ENCODE data around the gene NUAK2. TPM values are rescaled to one million over a fixed set of nuclear protein-coding genes. Genes with fewer than 3 reads are reported as not detected.

The NUAK2 gene
- total and polyA plus RNA-seq, 2 of the 8 experiments (the other 6 are each of a cell fraction or from before 2014, with no cell fraction given): 9.4 to 12.9 TPM

- TF ChIP-seq CTCF (IDR thresholded peaks at IDR 0.05; ENCODE audit: control extremely low read depth in 1 of 3, insufficient read depth in 1 of 3, low read depth in 1 of 3, low read length in 3 of 3) (no peak), TCF12 (IDR thresholded peaks at IDR 0.05; ENCODE audit: low read depth, low read length) (0 out of 2 replicates have a peak, but pooled peaks have one; percentile 44), SP1 (IDR thresholded peaks at IDR 0.05; ENCODE audit: low read depth, low read length) (0 out of 2 replicates have a peak, but pooled peaks have one; percentile 34), BACH1 (IDR thresholded peaks at IDR 0.05; ENCODE audit: low read length) (peak; percentile 51; the same call in 1 of the 2 replicates), SP2 (IDR thresholded peaks at IDR 0.05; ENCODE audit: low read length) (no peak)
Measured at GRCh38 chr1:205284420-205285144, 37.0 kb downstream of the NUAK2 start (continued).
